GM19438 (cell line): Measurements from ENCODE around the gene CASZ1.

Experiments used
- ATAC-seq: cut with Tn5 transposase; IDR thresholded peaks from one replicate; pipeline ENCODE4 v1.9.1; 2021; ENCODE audit warnings: low read depth; ENCODE audit not compliant: unreplicated experiment

The CASZ1 gene

GRCh38 chr1:10615932-10616671, 180.3 kb downstream of the CASZ1 start:
- ATAC-seq = no peak

GRCh38 chr1:10615332-10615731, 181.1 kb downstream of the CASZ1 start:
- ATAC-seq = no peak

- no peak for ATAC-seq
Measured at GRCh38 chr1:10614377-10615225, 181.8 kb downstream of the CASZ1 start.

GRCh38 chr1:10613861-10614260, 182.6 kb downstream of the CASZ1 start:
- no peak for ATAC-seq

GRCh38 chr1:10613340-10613739, 183.1 kb downstream of the CASZ1 start:
- no peak for ATAC-seq

GRCh38 chr1:10612436-10613160, 183.8 kb downstream of the CASZ1 start:
- no peak for ATAC-seq

GRCh38 chr1:10610901-10611600, 185.4 kb downstream of the CASZ1 start:
- ATAC-seq = no peak

- no peak for ATAC-seq
Measured at GRCh38 chr1:10608690-10609089, 187.8 kb downstream of the CASZ1 start.

GRCh38 chr1:10607228-10607627, 189.2 kb downstream of the CASZ1 start:
- no peak for ATAC-seq

- no peak for ATAC-seq
Measured at GRCh38 chr1:10606064-10606463, 190.4 kb downstream of the CASZ1 start.

- no peak for ATAC-seq
Measured at GRCh38 chr1:10604966-10605365, 191.5 kb downstream of the CASZ1 start.

- ATAC-seq = no peak
Measured at GRCh38 chr1:10602936-10603335, 193.5 kb downstream of the CASZ1 start.

- ATAC-seq = no peak
Measured at GRCh38 chr1:10601342-10602070, 194.9 kb downstream of the CASZ1 start.

- ATAC-seq = no peak
Measured at GRCh38 chr1:10599194-10599861, 197.1 kb downstream of the CASZ1 start.

- no peak for ATAC-seq
Measured at GRCh38 chr1:10598389-10598702, 198.1 kb downstream of the CASZ1 start.

GRCh38 chr1:10597492-10598388, 198.7 kb downstream of the CASZ1 start:
- ATAC-seq = no peak

- ATAC-seq = no peak
Measured at GRCh38 chr1:10596780-10597179, 199.7 kb downstream of the CASZ1 start.

- no peak for ATAC-seq
Measured at GRCh38 chr1:10594595-10595223, 201.7 kb downstream of the CASZ1 start.
